ENCODE measurements around the gene ASXL1. TPM values are rescaled to one million over a fixed set of nuclear protein-coding genes. Genes with fewer than 3 reads are reported as not detected.

The ASXL1 gene
- total and polyA plus RNA-seq, 10 of the 15 experiments (the other 5 are each of a cell fraction or from before 2014, with no cell fraction given), result 11.0 to 87.6 (median 56.8) TPM

- TF ChIP-seq CEBPZ (IDR thresholded peaks at IDR 0.05; ENCODE audit: low read depth, low read length) (no peak), BCL11A (IDR thresholded peaks at IDR 0.05; ENCODE audit: low read depth, low read length) (peak; percentile 93), PML (IDR thresholded peaks at IDR 0.05; ENCODE audit: low read length) (peak; percentile 93), MYC (IDR thresholded peaks at IDR 0.05; ENCODE audit: insufficient read depth, insufficient read length, insufficient replicate concordance, low read length, severe bottlenecking) (no peak), SUZ12 (IDR thresholded peaks at IDR 0.05; ENCODE audit: unreplicated experiment) (no peak), CEBPB (IDR thresholded peaks at IDR 0.05; ENCODE audit: borderline replicate concordance in 1 of 2, low read depth in 2 of 2, low read length in 2 of 2) (no peak), TCF3 (IDR thresholded peaks at IDR 0.05; ENCODE audit: borderline replicate concordance, insufficient read depth, low read depth, low read length) (0 out of 2 replicates have a peak, but pooled peaks have one; percentile 3), SPI1 (IDR thresholded peaks at IDR 0.05; ENCODE audit: borderline replicate concordance, insufficient read depth, low read depth, low read length) (0 out of 2 replicates have a peak, but pooled peaks have one; percentile 36), RB1 (IDR thresholded peaks at IDR 0.05; ENCODE audit: borderline replicate concordance) (no peak), PAX8 (IDR thresholded peaks at IDR 0.05) (no peak), HDGF (IDR thresholded peaks at IDR 0.05) (no peak), ASH2L (IDR thresholded peaks at IDR 0.05; ENCODE audit: borderline replicate concordance, low read depth) (no peak), JUNB (IDR thresholded peaks at IDR 0.05) (peak; percentile 100)
Observed at GRCh38 chr20:32357375-32357868, 709 bp upstream of the ASXL1 start (continued).
